CD1c-positive myeloid dendritic cell (primary cell): Measurements from ENCODE around the gene GLIS1.
A peak's percentile ranks its signal among the peaks of the same experiment; 100 is the strongest.

ENCODE experiments used
- DNase-seq: peaks from one replicate; pipeline ENCODE4 v3.0.0-alpha.2; 2016; ENCODE audit errors: extremely low spot score

The GLIS1 gene

GRCh38 chr1:53693773-53694717 is 44.9 kb downstream of the GLIS1 start:
- no peak for DNase-seq

GRCh38 chr1:53693339-53693738 is 45.6 kb downstream of the GLIS1 start:
- no peak for DNase-seq

- no peak for DNase-seq
These were observed 47.6 kb downstream of the GLIS1 start for GRCh38 chr1:53691326-53691725.

GRCh38 chr1:53690411-53690810 is 48.6 kb downstream of the GLIS1 start:
- DNase-seq, result no peak

- no peak for DNase-seq
These were observed 49.1 kb downstream of the GLIS1 start for GRCh38 chr1:53689736-53690326.

GRCh38 chr1:53689223-53689622 is 49.7 kb downstream of the GLIS1 start:
- DNase-seq, result no peak

- DNase-seq, result no peak
These were observed 50.4 kb downstream of the GLIS1 start for GRCh38 chr1:53688381-53689102.

- DNase-seq, result no peak
These were observed 51.1 kb downstream of the GLIS1 start for GRCh38 chr1:53687901-53688300.

GRCh38 chr1:53687426-53687825 is 51.5 kb downstream of the GLIS1 start:
- no peak for DNase-seq

GRCh38 chr1:53686965-53687267 is 52.0 kb downstream of the GLIS1 start:
- no peak for DNase-seq

GRCh38 chr1:53686091-53686964 is 52.6 kb downstream of the GLIS1 start:
- DNase-seq, result no peak

GRCh38 chr1:53685272-53686051 is 53.5 kb downstream of the GLIS1 start:
- DNase-seq, result no peak

- DNase-seq, result no peak
These were observed 54.2 kb downstream of the GLIS1 start for GRCh38 chr1:53684741-53685140.

GRCh38 chr1:53683986-53684740 is 54.8 kb downstream of the GLIS1 start:
- no peak for DNase-seq

GRCh38 chr1:53682881-53683280 is 56.1 kb downstream of the GLIS1 start:
- no peak for DNase-seq

GRCh38 chr1:53681977-53682685 is 56.8 kb downstream of the GLIS1 start:
- peak; percentile 1 for DNase-seq

GRCh38 chr1:53681351-53681976 is 57.5 kb downstream of the GLIS1 start:
- no peak for DNase-seq

- DNase-seq, result no peak
These were observed 58.1 kb downstream of the GLIS1 start for GRCh38 chr1:53680868-53681267.
